PC-3 (cell line): ENCODE results near the gene GON7. TPM values are rescaled to one million over a fixed set of nuclear protein-coding genes. Genes with fewer than 3 reads are reported as not detected.

Experiments used
- ATAC-seq: fragments of 200-7000 bp; cut with Tn5 transposase; 2 replicates; pipeline ENCODE4 v1.9.1; 2020; ENCODE audit warnings: mild to moderate bottlenecking, moderate library complexity
- BruUV-seq: library from RNA; stranded (reverse); fragments of 400-500 nt; replicated peaks from 2 replicates; lab custom pipeline; 2021; lab: Mats Ljungman, UMichigan
- CTCF ChIA-PET: fragments of 300-600 bp; sonication (Branson Sonifier 250); formaldehyde crosslinking; loops from one replicate; lab custom pipeline; 2022; ENCODE audit warnings: antibody characterized with exemption; lab: Charles Lee
- POLR2A ChIA-PET: fragments of 300-600 bp; sonication (Branson Sonifier 250); formaldehyde crosslinking; loops from one replicate; lab custom pipeline; 2022; ENCODE audit warnings: antibody characterized with exemption; ENCODE audit not compliant: unreplicated experiment; lab: Charles Lee
- DNase-seq: peaks from one replicate; pipeline ENCODE4 v3.0.0-alpha.2; 2015
- H2AFZ ChIP-seq: fragments of 300-600 bp; sonication (generic); 2 replicates; pipeline ENCODE4 v1.6.0; 2016; ENCODE audit warnings: antibody characterized with exemption, low read length
- H3F3A ChIP-seq: fragments of 300-600 bp; sonication (generic); one replicate; pipeline ENCODE4 v1.6.0; 2017; ENCODE audit warnings: antibody characterized with exemption, low read length, control low read depth, mild to moderate bottlenecking; ENCODE audit not compliant: unreplicated experiment
- H3K27ac ChIP-seq: fragments of 300-600 bp; sonication (generic); 2 replicates; pipeline ENCODE4 v1.5.1; 2016; ENCODE audit warnings: mild to moderate bottlenecking, low read length
- H3K27me3 ChIP-seq: fragments of 300-600 bp; sonication (generic); 2 replicates; pipeline ENCODE4 v1.6.1; 2016; ENCODE audit warnings: low read length, mixed read lengths
- H3K36me3 ChIP-seq: fragments of 300-600 bp; sonication (generic); 2 replicates; pipeline ENCODE4 v1.6.1; 2016; ENCODE audit warnings: low read depth, mixed run types, low read length, mixed read lengths
- H3K4me1 ChIP-seq: fragments of 300-600 bp; sonication (generic); 2 replicates; pipeline ENCODE4 v1.5.1; 2016; ENCODE audit warnings: low read length; ENCODE audit not compliant: insufficient read depth
- H3K4me2 ChIP-seq: fragments of 300-600 bp; sonication (generic); 2 replicates; pipeline ENCODE4 v1.6.0; 2016; ENCODE audit warnings: low read length
- H3K4me3 ChIP-seq: fragments of 300-600 bp; sonication (generic); 2 replicates; pipeline ENCODE4 v1.5.1; 2016; ENCODE audit warnings: mild to moderate bottlenecking, low read length, mixed read lengths
- H3K79me2 ChIP-seq: fragments of 300-600 bp; sonication (generic); 2 replicates; pipeline ENCODE4 v1.6.1; 2017; ENCODE audit warnings: low read length, mixed read lengths
- H3K9ac ChIP-seq: fragments of 300-600 bp; sonication (generic); 2 replicates; pipeline ENCODE4 v1.6.0; 2016; ENCODE audit warnings: mild to moderate bottlenecking, low read length
- H3K9me2 ChIP-seq: fragments of 300-600 bp; sonication (generic); replicated peaks from 2 replicates; pipeline ENCODE4 v1.6.1; 2016; ENCODE audit warnings: mixed run types, low read length, mixed read lengths
- H3K9me3 ChIP-seq: fragments of 300-600 bp; sonication (generic); 2 replicates; pipeline ENCODE4 v1.6.1; 2016; ENCODE audit warnings: low read length, mixed read lengths
- H4K20me1 ChIP-seq: fragments of 300-600 bp; sonication (generic); 2 replicates; pipeline ENCODE4 v1.6.1; 2016; ENCODE audit warnings: low read length, mixed read lengths
- CTCF ChIP-seq: fragments of 300-600 bp; sonication (generic); conservative IDR thresholded peaks from 2 replicates; pipeline ENCODE4 v1.5.1; 2017; ENCODE audit warnings: antibody characterized with exemption, low read depth, mild to moderate bottlenecking, low read length
- EZH2 ChIP-seq: fragments of 300-600 bp; sonication (generic); IDR thresholded peaks from one replicate; pipeline ENCODE4 v1.6.1; 2017; ENCODE audit warnings: antibody characterized with exemption, mild to moderate bottlenecking, low read length; ENCODE audit not compliant: unreplicated experiment
- EZH2phosphoT487 ChIP-seq: fragments of 300-600 bp; sonication (generic); IDR thresholded peaks from 2 replicates; pipeline ENCODE4 v1.6.1; 2018; ENCODE audit warnings: mild to moderate bottlenecking, antibody characterized with exemption, low read length, borderline replicate concordance
- intact Hi-C: fragments of 100-400 bp; cut with micrococcal nuclease; formaldehyde crosslinking; loops from 2 replicates; pipeline ENCODE4 v1.9.0; 2023
- total RNA-seq: library from RNA; depleted of rRNA; stranded (reverse); fragments of >200 nt; gene quantifications from 2 replicates; pipeline ENCODE4 v1.2.3, GENCODE V29; 2014

Gene GON7
- total RNA-seq, 1 experiment from 2014 or later = 45.4 TPM

- TF ChIP-seq CTCF = no peak
- no peak for TF ChIP-seq EZH2phosphoT487
- TF ChIP-seq EZH2 = no peak
- DNase-seq (no peak), ATAC-seq (no peak)
- no peak overlapping the region for H2AFZ ChIP-seq
- no peaks in the 10 kb centered on the region for H3K36me3 ChIP-seq
- no peaks in the 10 kb centered on the region for H3K9me3 ChIP-seq
- ChIA-PET POLR2A (no interaction called here), CTCF (no interaction called here)
- 0 out of 2 replicates have a peak, but pooled peaks cover 6% of the 10 kb centered on the region for H3K4me1 ChIP-seq
- no peaks in the 10 kb centered on the region for H4K20me1 ChIP-seq
- no peak overlapping the region for H3K4me3 ChIP-seq
- H3K27me3 ChIP-seq = no peaks in the 10 kb centered on the region
- no peak overlapping the region for H3K27ac ChIP-seq
- intact Hi-C loops = no loop called here
- H3F3A ChIP-seq = no peaks in the 10 kb centered on the region
- H3K79me2 ChIP-seq = peaks cover 28% of the 10 kb centered on the region
- H3K9ac ChIP-seq = no peak overlapping the region
- no TSS peak for BruUV-seq
- no peaks in the 10 kb centered on the region for H3K9me2 ChIP-seq
- no peak overlapping the region for H3K4me2 ChIP-seq
Observed at GRCh38 chr14:93201155-93201704, 5.6 kb downstream of the GON7 start.

- peaks cover 21% of the 10 kb centered on the region for H3K79me2 ChIP-seq
- H3K27me3 ChIP-seq = no peaks in the 10 kb centered on the region
- 0 out of 2 replicates have a peak, but pooled peaks cover 3% of the 10 kb centered on the region for H3K4me1 ChIP-seq
- intact Hi-C loops = no loop called here
- POLR2A ChIA-PET = no interaction called here
- H2AFZ ChIP-seq = no peak overlapping the region
- CTCF ChIA-PET = no interaction called here
- TF ChIP-seq EZH2 = no peak
- no peak for TF ChIP-seq EZH2phosphoT487
- no peak for TF ChIP-seq CTCF
- no peak for ATAC-seq
- H3K4me3 ChIP-seq = no peak overlapping the region
- no peaks in the 10 kb centered on the region for H3K9me2 ChIP-seq
- no peak overlapping the region for H3K27ac ChIP-seq
- no peaks in the 10 kb centered on the region for H3K36me3 ChIP-seq
- no peak for DNase-seq
- no peak overlapping the region for H3K9ac ChIP-seq
- no peaks in the 10 kb centered on the region for H4K20me1 ChIP-seq
- no peak overlapping the region for H3K4me2 ChIP-seq
- BruUV-seq = no TSS peak
- no peaks in the 10 kb centered on the region for H3K9me3 ChIP-seq
- H3F3A ChIP-seq = no peaks in the 10 kb centered on the region
Observed at GRCh38 chr14:93200553-93200952, 6.3 kb downstream of the GON7 start.

- Histone ChIP-seq H4K20me1 (no peaks in the 10 kb centered on the region), H3K27me3 (no peaks in the 10 kb centered on the region), H3K9ac (no peak overlapping the region), H3K36me3 (no peaks in the 10 kb centered on the region), H3K4me2 (no peak overlapping the region), H3K4me3 (no peak overlapping the region), H2AFZ (no peak overlapping the region), H3K9me3 (no peaks in the 10 kb centered on the region), H3K79me2 (0 out of 2 replicates have a peak, but pooled peaks cover 6% of the 10 kb centered on the region), H3F3A (no peaks in the 10 kb centered on the region), H3K9me2 (no peaks in the 10 kb centered on the region), H3K27ac (no peak overlapping the region), H3K4me1 (no peaks in the 10 kb centered on the region)
- no TSS peak for BruUV-seq
- TF ChIP-seq EZH2 = no peak
- TF ChIP-seq CTCF = no peak
- TF ChIP-seq EZH2phosphoT487 = no peak
- DNase-seq = no peak
- POLR2A ChIA-PET = no interaction called here
- CTCF ChIA-PET = interaction anchor here (0.7 kb wide), 1 partner anchor 1161 kb away, joined by 6 read pairs; no protein-coding TSS in a partner anchor
- intact Hi-C loops = no loop called here
- no peak for ATAC-seq
Observed at GRCh38 chr14:93199031-93199430, 7.8 kb downstream of the GON7 start.
